Left ventricle myocardium inferior (tissue), 1 donor: ENCODE results near the gene ADCY7. TPM values are rescaled to one million over a fixed set of nuclear protein-coding genes. Genes with fewer than 3 reads are reported as not detected.

ENCODE experiments used
- DNase-seq: peaks from one replicate; pipeline ENCODE4 v3.0.0-alpha.2; 2020
- H3K27ac ChIP-seq: fragments of 200-600 bp; replicated peaks from 2 replicates; pipeline ENCODE4 v1.8.0; 2021
- H3K27me3 ChIP-seq: fragments of 200-600 bp; 2 replicates; pipeline ENCODE4 v1.8.0; 2021; ENCODE audit warnings: low read depth
- H3K36me3 ChIP-seq: fragments of 200-600 bp; 2 replicates; pipeline ENCODE4 v1.8.0; 2021
- H3K4me1 ChIP-seq: fragments of 200-600 bp; 2 replicates; pipeline ENCODE4 v1.8.0; 2021
- H3K4me3 ChIP-seq: fragments of 200-600 bp; 2 replicates; pipeline ENCODE4 v1.8.0; 2021; ENCODE audit warnings: mild to moderate bottlenecking, moderate library complexity
- H3K9me3 ChIP-seq: fragments of 200-600 bp; replicated peaks from 2 replicates; pipeline ENCODE4 v1.8.0; 2021
- intact Hi-C: fragments of 100-400 bp; cut with micrococcal nuclease; formaldehyde crosslinking; loops from one replicate; pipeline ENCODE4 v1.11.0; 2022
- total RNA-seq: library from RNA; stranded (reverse); fragmentation: NEBNext Ultra II Directional; extraction: Animal tissue kit (Norgen Biotek cat#: 25700); gene quantifications from one replicate; pipeline ENCODE4 v1.2.1, GENCODE V29; 2021
- TF ChIP-seq, protein P1 (sequence below): fragments of 200-600 bp; IDR thresholded peaks from 2 replicates; pipeline ENCODE4 v1.8.0; 2021; ENCODE audit warnings: antibody characterized with exemption, mild to moderate bottlenecking, borderline replicate concordance
- donor health status: DM: no; HTN: yes; CAD: no; lungs with severe emphysema.

The ADCY7 gene
- total RNA-seq, 1 donor from 2014 or later, result 9.7 TPM

DNA sequence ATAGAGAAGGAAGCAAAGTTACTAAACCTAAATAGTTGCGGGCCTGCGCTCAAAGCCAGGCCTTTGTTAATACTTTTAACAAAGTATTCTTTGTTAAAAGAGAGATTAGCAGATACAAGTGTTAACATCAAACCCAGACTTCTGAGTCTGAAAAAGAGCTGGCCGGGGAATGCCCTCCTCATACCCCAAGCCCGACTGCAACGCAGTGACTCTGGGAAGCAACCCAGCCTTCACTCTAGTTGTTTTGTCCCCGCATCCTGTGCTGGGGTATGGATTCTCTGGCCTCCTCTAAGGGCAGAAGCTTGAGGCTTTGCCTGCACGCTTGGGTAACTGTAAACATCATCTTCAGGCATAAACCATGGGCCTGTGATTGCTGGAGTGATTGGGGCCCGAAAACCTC, 48.3 kb downstream of the ADCY7 start:
- Histone ChIP-seq H3K4me3 (no peak overlapping the region), H3K9me3 (no peaks in the 10 kb centered on the region), H3K4me1 (peaks cover 9% of the 10 kb centered on the region), H3K27me3 (no peaks in the 10 kb centered on the region), H3K36me3 (peaks cover 59% of the 10 kb centered on the region), H3K27ac (no peak overlapping the region)
- DNase-seq, result no peak
- TF ChIP-seq, protein P1, sequence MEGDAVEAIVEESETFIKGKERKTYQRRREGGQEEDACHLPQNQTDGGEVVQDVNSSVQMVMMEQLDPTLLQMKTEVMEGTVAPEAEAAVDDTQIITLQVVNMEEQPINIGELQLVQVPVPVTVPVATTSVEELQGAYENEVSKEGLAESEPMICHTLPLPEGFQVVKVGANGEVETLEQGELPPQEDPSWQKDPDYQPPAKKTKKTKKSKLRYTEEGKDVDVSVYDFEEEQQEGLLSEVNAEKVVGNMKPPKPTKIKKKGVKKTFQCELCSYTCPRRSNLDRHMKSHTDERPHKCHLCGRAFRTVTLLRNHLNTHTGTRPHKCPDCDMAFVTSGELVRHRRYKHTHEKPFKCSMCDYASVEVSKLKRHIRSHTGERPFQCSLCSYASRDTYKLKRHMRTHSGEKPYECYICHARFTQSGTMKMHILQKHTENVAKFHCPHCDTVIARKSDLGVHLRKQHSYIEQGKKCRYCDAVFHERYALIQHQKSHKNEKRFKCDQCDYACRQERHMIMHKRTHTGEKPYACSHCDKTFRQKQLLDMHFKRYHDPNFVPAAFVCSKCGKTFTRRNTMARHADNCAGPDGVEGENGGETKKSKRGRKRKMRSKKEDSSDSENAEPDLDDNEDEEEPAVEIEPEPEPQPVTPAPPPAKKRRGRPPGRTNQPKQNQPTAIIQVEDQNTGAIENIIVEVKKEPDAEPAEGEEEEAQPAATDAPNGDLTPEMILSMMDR, result no peak
- intact Hi-C loops, result no loop called here

DNA sequence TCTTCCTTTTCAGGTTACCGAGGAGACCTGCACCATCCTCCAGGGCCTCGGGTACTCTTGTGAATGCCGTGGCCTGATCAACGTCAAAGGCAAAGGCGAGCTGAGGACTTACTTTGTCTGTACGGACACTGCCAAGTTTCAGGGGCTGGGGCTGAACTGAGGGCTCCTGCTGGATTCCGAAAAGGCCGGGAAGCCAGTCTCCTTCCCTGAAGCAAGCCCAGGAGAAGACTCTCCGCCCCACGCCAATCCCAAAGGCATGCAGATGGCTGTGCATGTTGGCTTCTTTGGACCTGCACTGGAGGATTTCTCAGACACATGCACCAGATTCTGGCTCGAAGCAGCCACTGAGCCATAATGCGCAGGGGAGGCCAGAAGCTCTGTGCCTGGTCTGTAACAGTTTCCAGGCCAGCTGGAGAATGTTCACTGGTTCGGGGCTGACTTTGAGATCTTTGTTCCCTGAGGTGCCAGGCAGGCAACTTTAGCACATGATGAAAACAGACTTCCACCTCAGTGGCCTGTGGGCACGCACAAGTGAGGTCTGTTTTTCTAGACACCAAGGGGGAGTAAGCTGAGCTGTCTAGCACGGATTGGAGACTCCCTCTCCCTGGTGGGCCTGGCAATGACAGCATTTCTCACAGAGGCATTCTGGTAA, 49.1 kb downstream of the ADCY7 start:
- intact Hi-C loops, result no loop called here
- Histone ChIP-seq H3K4me1 (peaks cover 8% of the 10 kb centered on the region), H3K36me3 (peaks cover 67% of the 10 kb centered on the region), H3K27me3 (no peaks in the 10 kb centered on the region), H3K4me3 (no peak overlapping the region), H3K27ac (no peak overlapping the region), H3K9me3 (no peaks in the 10 kb centered on the region)
- TF ChIP-seq, protein P1, result no peak
- DNase-seq, result no peak

DNA sequence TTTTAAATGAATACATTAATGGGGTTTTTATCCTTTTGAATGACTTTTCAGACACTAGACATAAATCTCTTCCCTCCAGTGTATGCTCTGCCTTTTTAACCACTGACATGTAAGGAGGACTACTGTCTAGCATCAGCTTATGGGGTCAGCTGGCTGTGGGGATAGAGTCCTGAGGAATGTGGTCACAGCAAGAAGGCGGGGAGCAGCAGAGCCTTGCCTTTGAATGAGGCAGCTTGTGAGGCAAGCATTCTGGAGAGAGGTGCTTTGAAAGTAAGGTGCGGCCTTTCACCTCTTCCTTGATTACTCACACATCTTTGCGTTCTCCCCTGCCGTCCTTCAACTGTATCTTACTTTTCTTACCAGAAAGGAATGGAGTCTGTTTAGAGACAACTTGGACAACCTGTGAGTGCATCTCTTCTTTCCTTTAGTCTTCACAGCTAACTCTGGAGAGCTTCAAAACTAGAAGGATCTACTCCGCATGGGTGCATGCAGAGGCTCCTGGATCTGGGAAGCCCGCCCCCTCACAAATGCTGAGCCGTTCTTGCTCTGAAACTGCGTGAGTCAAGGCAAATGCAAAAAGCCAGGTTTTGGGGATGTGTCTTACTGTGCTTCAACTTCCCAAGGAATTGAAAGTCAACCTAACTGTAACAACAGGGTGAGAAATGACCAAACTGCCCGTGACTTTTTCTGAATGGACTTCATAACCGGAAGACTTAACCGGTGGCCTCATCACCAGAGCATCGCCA, 49.9 kb downstream of the ADCY7 start:
- TF ChIP-seq, protein P1, result no peak
- H3K27me3 ChIP-seq, result no peaks in the 10 kb centered on the region
- intact Hi-C loops, result no loop called here
- H3K27ac ChIP-seq, result no peak overlapping the region
- H3K36me3 ChIP-seq, result peaks cover 75% of the 10 kb centered on the region
- DNase-seq, result no peak
- H3K9me3 ChIP-seq, result no peaks in the 10 kb centered on the region
- H3K4me3 ChIP-seq, result no peak overlapping the region
- peaks cover 8% of the 10 kb centered on the region for H3K4me1 ChIP-seq

DNA sequence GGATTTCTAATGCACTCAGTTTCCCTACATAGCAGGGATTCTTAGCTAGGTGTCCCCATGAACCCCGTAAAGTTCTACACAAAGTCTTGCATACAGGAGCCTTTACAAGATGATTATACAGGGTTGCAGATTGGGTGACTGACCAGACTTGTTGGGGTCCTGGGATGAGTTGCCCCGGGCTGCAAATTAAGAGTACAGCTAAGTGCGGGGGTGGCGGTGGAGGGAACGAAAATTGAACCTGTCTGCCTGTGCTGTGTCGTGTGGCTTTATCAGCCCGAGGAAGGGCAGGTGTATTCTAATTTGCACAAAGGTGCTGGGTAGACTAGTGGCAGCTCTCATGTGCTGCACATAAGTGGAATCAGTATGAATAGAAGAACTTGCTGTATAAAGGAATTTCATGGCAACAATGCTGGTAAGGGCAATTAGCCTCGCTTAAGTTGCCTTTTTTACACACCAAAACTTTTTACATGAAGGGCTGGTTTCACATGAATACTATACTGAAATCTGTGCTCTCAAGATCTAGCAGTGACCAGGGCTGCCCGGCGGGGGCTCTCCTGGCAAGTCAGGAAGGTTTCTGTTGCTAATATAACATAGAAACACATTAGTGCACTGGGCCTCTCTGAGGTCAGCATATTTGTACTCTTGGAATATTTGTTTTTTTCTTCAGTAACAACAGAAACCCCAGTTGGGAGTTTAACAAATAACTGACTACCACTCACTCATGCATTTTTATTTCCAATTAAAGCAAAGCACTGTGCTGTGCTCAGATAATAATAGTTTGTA, 50.7 kb downstream of the ADCY7 start:
- no peak overlapping the region for H3K27ac ChIP-seq
- DNase-seq, result no peak
- intact Hi-C loops, result no loop called here

More for the DNA sequence above, 50.7 kb downstream of the ADCY7 start:
- H3K27me3 ChIP-seq, result no peaks in the 10 kb centered on the region
- H3K4me1 ChIP-seq, result peaks cover 8% of the 10 kb centered on the region
- H3K9me3 ChIP-seq, result no peaks in the 10 kb centered on the region
- TF ChIP-seq, protein P1, result no peak
- peaks cover 76% of the 10 kb centered on the region for H3K36me3 ChIP-seq
- no peak overlapping the region for H3K4me3 ChIP-seq
